GM12864 (cell line): ENCODE data around the gene TMEM128.
A peak's percentile ranks its signal among the peaks of the same experiment; 100 is the strongest.
"Not testable (repeated sequence)": the region's sequence is repeated elsewhere in the genome, so short reads cannot be mapped to it uniquely, and the experiment has no call there.

Experiments used
- DNase-seq: peaks from one replicate; pipeline ENCODE4 v3.0.0-alpha.2; 2011; ENCODE audit warnings: low read depth
- H3K4me3 ChIP-seq: 2 replicates; pipeline ENCODE4 v1.5.1; 2011; ENCODE audit warnings: mild to moderate bottlenecking, low read depth, low read length, control low read depth
- TF ChIP-seq, protein P1 (sequence below): IDR thresholded peaks from 2 replicates; pipeline ENCODE4 v1.5.1; 2011; ENCODE audit warnings: low read depth, mild to moderate bottlenecking, moderate library complexity, low read length, control low read depth, inconsistent platforms; ENCODE audit errors: missing control alignments

The TMEM128 gene

DNA sequence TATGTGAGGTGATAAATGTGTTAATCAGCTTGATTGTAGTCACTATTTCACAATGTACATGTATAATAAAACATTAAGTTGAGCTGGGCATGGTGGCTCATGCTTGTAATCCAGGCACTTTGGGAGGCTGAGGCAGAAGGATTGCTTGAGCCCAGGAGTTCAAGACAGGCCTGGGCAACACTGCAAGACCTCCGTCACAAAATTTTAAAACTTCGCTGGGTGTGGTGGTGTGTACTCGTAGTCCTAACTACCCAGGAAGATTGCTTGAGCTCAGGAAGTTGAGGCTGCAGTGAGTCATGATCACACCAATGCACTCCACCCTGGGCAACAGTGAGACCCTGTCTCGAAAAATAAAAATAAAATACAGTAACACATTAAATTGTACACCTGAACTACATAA lies 21.8 kb upstream of the TMEM128 start:
- no peak overlapping the region for H3K4me3 ChIP-seq
- TF ChIP-seq, protein P1, sequence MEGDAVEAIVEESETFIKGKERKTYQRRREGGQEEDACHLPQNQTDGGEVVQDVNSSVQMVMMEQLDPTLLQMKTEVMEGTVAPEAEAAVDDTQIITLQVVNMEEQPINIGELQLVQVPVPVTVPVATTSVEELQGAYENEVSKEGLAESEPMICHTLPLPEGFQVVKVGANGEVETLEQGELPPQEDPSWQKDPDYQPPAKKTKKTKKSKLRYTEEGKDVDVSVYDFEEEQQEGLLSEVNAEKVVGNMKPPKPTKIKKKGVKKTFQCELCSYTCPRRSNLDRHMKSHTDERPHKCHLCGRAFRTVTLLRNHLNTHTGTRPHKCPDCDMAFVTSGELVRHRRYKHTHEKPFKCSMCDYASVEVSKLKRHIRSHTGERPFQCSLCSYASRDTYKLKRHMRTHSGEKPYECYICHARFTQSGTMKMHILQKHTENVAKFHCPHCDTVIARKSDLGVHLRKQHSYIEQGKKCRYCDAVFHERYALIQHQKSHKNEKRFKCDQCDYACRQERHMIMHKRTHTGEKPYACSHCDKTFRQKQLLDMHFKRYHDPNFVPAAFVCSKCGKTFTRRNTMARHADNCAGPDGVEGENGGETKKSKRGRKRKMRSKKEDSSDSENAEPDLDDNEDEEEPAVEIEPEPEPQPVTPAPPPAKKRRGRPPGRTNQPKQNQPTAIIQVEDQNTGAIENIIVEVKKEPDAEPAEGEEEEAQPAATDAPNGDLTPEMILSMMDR: no peak
- no peak for DNase-seq

DNA sequence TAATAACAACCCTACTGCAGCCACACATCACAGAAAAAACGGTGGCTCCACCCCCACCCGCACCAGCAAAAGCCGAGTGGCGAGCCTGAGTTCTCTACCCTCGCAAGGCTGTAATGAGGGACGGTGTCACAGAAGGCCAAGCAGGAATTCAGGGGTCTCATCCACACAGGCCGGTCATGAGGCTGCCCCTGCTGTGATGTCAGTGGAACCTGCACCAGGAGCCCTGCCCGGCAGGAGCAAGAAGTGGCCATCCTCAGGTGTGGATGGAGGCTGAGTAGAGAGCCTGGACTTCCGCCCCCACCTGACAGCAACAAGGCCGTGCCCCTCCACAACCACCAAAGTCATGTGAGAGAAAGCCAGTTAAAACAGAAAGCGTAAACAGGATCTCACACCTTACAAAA lies 21.3 kb upstream of the TMEM128 start:
- no peak for DNase-seq
- TF ChIP-seq, protein P1: no peak
- no peak overlapping the region for H3K4me3 ChIP-seq

DNA sequence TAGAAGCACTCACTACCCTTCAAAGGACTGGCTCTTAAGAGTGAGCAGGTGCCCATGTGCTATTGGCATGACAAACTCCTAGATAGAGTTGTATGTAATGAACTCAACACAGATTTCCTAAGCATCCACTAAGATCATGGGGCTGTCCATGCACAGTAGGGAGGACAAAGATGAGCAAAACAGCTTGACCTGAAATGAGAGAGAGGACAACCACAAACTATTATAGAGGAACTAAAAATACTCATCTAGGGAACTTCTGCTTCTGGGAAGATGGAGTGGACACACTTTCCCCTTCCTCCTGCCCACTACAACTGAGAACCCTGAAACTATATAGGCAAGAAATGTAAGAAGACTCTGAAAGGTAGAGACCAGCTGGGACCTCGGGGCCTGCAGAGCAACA lies 20.8 kb upstream of the TMEM128 start:
- TF ChIP-seq, protein P1: no peak
- H3K4me3 ChIP-seq: no peak overlapping the region
- no peak for DNase-seq

DNA sequence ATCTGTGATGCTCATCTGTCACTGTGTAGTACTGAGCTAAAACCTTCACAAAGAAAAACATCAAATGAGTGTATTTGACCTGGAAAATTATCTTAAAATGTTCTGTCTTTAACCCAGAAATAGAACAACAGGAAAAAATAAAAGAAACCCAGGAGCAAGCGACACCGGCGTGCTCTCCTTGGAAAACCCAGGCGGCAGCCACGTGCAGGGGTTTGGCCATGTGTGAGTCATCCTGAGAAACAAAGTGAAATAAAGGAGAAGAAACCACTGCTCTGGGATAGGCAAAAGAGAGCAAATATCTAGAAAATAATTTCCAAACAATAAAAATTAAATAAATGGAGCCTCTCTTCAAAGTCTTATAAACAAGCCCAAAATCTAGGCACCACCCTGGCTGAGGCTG lies 20.0 kb upstream of the TMEM128 start:
- DNase-seq: no peak
- TF ChIP-seq, protein P1: no peak

DNA sequence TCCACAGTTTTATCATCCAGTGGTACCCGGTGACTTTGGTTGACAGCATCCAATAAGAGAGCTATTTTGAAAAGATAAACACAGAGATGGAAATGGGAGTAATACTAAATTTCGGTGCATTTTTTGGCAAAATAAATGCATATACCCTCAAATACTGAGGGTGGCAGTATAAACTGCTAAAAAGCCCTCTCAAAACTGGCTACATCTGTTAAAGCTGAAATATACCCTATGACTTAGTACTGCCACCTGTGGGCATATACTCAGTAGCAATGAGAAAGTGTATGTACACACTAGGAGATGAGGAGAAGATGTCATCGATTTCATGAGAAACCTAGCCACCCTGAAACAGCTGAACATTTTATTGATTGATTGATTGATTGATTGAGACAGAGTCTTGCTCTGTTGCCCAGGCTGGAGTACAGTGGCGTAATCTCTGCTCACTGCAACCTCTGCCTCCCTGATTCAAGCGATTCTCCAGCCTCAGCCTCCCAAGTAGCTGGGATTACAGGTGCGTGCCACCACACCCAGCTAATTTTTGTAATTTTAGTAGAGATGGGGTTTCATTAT lies 12.2 kb upstream of the TMEM128 start:
- no peak overlapping the region for H3K4me3 ChIP-seq
- DNase-seq: peak; percentile 39
- TF ChIP-seq, protein P1: peak; percentile 39

More for the DNA sequence above, 20.0 kb upstream of the TMEM128 start:
- no peak overlapping the region for H3K4me3 ChIP-seq

DNA sequence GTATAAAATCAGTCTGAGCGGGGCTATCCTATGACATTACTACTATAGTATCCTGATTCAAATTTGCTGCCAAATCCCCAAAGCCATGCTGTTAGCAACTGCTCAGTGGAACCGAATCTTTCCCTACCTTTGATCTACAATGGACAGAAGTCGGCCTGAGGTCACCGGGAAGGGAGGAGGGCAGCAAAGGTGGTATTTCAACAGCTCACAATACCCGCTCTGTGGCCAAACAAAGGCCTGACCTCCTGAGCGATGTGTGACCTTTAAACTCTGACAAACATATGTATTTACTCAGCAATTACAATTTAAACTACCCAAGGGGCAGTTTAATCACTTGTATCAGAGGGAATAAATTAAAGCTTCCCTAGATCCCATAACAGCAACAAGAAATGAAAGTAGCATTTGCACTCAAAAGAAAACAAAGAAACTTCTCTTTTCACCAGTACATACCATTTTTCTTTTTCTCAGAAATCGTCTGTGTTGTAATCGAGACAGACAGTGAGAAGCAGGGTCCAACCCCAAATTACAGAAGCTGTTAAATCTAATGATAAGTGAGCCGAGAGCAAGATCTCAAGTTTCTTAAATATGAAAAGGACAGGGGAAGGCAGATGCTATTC lies 11.6 kb upstream of the TMEM128 start:
- no peak for DNase-seq
- TF ChIP-seq, protein P1: no peak
- H3K4me3 ChIP-seq: no peak overlapping the region

DNA sequence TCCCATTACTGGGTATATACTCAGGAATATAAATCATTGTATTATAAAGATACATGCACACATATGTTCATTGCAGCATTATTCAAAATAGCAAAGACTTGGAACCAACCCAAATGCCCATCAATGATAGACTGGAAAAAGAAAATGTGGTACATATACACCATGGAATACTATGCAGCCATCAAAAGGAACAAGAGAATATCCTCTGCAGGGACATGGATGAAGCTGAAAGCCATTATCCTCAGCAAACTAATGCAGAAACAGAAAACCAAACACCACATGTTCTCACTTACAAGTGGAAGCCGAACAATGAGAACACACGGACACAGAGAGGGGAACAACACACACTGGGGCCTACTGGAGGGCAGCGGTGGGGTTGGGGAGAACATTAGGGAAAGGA lies 9.7 kb upstream of the TMEM128 start:
- not testable (repeated sequence) for H3K4me3 ChIP-seq, DNase-seq
